Skin of body (tissue), 2 donors: ENCODE results near the gene ADORA1. TPM values are rescaled to one million over a fixed set of nuclear protein-coding genes. Genes with fewer than 3 reads are reported as not detected.

Source experiments
- DNase-seq: peaks from one replicate; lab custom pipeline; 2025; lab: John Stamatoyannopoulos, UW
- total RNA-seq: library from RNA; depleted of rRNA; stranded (reverse); fragments of >200 nt; gene quantifications from one replicate; pipeline ENCODE4 v1.2.3, GENCODE V29; 2014

The ADORA1 gene
- total RNA-seq, 1 donor from 2014 or later, result 1.1 TPM

- DNase-seq, result no peak
Observed at GRCh38 chr1:203121186-203122015, 6.1 kb upstream of the ADORA1 start.

DNA sequence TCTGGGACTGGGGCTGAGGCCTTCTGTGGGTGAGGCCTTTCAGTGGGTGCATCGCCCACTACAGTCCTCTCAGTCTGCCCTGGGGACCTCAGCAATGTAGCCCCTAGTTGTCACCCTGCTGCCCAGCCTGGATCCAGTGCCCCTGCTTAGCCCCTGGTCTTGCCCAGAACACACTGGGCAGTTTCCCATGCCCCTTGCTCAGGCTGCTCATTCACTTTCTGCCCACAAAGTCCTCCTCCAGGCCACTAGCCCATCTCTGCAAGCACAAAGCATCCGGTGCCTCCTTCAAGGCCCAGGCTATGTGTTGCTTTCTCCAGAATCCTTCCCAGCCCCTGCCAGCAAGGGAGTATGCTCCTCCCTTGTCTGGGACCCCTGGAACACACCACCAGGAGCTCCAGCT, 5.4 kb upstream of the ADORA1 start:
- DNase-seq, result no peak

GRCh38 chr1:203124011-203124410, 3.5 kb upstream of the ADORA1 start:
- no peak for DNase-seq

DNA sequence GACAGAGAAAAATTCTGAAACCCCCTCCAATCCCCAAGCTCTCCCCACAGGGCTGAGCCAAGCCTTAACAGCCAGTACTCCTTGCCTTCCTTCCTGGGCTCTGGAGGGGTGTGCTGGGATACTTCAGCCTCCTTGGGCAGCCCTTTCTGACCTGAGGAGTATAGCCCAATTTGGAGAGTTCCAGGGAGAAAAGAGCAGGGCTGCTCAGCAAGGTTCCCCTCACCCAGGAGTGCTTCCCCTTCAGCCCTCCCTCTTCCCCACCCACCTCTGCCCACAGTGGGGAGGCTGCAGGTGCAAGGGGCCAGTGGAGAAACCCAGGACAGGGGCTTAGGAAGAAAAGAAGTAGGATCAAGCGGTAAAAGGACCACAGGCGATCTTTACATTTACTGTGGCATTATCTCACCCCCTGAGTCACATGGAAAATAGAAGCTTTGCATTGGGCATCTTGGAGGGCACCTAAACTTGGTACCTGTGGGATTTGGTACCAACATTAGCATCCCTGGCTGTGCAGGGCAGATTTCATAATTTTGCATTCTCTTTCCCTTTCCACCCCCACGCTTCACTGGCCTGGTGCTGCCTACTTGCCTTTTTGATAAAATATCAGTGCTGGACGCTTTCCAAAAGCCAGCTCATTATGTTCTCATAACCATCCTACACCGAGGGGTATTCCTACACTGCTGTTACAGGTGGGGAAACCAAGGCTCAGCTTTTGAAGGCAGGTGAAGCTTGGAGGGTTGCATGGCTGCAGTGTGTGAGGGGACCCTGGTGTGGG, 2.8 kb upstream of the ADORA1 start:
- DNase-seq, result no peak

DNA sequence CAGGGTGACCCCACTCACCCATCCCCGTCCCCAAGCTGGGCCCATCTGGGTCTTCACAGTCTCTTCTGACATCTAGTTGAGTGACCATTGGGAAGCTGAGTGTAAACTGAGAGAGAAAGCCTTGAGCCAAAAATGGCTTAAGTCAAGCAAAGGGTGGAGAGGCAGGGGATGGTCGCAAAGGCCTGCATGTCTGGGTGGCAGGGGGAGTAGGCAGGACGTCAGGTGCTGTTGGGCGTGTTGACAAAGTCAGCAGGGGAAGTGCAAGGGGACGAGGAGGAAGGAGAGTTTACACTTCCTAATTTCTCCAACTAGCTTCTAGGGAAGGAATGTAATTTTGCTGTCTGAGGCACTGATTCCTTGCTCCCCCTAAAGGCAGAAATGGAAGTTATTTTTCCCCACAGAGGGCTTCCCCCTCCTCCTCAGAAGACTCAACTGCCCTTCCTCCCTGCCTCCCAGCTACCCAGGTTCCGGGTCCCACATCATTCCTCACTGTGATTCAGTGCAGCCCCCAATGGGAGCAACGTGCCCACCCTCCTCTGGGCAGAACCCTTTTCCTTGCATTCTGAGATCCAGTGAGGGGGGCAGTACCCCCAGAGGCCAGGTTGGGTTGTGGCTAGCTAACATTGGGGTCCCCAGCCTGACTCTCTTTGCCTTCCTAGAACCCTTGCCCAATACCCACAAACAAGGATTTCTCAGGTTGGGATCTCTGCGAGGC, 1.2 kb upstream of the ADORA1 start:
- DNase-seq, result peak; percentile 26

DNA sequence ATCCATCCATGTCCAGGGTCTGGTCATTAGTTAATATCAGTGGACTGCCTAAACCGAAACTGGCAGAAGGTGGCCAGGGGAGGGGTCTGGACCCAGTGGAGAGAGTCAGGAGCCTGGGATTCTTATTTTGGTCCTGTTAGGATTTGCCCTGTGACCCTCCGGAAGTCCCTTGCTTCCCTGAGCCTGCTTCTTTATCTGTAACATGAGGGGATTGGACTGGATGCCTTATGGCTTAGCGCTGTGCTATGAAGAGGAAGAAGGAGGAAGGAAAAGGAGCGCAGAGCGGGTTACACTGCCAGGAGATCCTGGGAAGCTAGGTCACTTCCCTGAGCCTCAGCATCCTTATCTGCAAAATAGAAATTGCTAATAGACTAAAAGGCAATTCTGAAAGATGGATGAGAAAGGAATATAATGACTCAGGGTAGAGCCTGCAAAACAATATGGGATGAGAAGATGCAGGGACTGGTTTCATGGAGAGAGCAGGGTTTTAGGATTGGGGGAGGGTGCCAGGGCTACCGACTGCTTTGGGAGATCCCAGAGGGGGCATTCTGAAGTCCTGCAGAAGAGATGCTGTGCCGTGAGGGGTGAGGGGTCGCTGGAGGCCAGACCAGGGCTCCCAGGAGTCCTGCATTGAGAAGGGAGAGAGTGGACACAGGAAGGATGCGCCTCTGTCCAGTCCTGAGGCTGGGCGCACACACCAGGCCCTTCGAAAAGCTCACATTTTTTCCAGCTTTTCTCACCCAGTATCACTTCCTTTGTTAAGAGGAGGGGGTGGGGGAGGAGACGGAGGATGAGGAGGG, 460 bp upstream of the ADORA1 start:
- DNase-seq, result no peak

DNA sequence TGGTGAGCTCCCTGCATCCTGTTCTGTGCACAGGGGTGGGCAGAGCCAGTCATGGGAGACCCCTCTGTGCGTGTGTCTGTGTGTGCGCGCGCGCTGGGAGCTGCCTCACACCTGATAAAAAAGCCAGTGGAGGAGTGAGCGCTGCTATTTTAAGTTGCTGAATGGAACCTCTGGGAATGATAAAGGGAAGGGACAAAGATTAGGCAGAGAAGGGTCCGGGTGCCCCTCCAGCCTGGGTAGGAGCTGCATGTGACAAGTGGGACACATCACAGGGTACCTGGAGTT, 847 bp downstream of the ADORA1 start:
- no peak for DNase-seq

GRCh38 chr1:203128716-203129500, 1.4 kb downstream of the ADORA1 start:
- DNase-seq, result no peak

- no peak for DNase-seq
Observed at GRCh38 chr1:203129501-203130231, 2.1 kb downstream of the ADORA1 start.

DNA sequence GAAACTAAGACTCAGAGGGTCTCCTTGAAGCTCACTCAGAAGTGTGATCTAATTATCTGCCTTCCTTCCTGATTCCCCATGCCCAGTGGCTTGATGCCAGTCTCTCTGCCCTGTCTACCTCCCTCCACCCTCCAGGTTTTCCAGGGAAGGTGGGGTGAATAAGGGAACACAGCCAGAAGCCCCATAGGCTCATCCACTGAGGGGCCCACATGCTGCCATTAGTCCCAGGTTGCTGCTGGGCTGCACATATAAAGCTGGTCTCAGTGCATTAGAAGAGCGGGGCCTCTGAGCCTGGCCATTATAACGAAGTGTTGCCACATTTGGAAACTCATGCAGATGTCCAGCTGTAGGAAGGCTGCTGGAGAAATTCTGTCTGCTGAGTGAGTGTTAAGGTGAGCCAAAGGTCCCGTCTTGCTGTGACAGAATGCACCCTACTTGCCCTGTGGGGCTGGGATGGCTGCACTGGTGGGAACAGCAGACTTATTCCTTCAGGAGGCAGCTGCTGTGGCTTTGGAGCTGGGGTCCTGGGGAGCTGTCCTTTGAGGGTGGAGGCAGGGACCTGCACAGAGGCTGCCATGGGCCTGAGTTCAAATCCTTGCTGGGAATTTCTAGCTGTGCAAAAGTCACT, 2.9 kb downstream of the ADORA1 start:
- DNase-seq, result no peak

GRCh38 chr1:203131548-203132200, 4.1 kb downstream of the ADORA1 start:
- no peak for DNase-seq

- DNase-seq, result no peak
Observed at GRCh38 chr1:203133970-203134725, 6.6 kb downstream of the ADORA1 start.

GRCh38 chr1:203135636-203136305, 8.2 kb downstream of the ADORA1 start:
- DNase-seq, result no peak

- no peak for DNase-seq
Observed at GRCh38 chr1:203136409-203137042, 9.0 kb downstream of the ADORA1 start.

- DNase-seq, result no peak
Observed at GRCh38 chr1:203137324-203137723, 9.8 kb downstream of the ADORA1 start.

DNA sequence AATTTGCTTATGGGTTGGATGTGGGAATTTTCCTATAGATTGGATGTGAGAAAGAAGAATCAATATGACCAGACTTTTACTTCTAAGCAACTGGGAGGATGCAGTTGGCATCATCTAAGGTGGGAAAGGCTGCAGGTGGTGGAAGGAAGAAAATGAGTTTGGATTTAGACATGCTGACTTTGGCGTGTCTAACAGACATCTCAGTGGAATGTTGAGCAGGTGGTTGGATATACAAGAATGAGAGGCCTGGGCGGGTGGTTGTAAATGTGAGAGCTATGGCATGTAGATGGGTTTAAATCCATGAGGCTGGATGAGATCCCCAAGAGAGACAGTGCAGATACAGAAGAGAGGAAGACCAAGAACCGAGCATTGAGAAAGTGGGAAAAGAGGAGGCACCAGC, 10.5 kb downstream of the ADORA1 start:
- DNase-seq, result no peak

DNA sequence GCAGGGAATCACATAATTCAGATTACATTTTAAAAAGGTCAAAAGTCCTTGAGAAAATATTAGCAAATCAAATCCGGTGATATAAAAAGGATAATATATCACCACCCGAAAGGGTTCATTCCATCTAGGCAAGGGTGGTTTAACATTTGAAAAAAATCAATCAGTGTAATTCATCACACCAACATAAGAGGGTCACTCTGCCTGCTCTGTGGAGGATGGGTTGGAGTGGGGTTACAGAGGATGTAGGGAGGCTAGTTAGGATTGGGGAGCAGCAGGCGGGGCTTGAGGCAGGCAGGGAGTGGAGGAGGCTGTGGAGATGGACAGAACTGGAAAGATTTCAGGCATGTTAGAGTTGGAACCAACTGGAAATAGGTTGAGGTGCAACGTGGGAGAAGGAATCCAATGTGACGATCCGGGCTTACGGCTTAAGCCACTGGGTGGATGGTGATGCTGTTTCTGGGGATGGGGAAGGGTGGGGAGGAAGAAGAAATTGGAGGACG, 12.5 kb downstream of the ADORA1 start:
- DNase-seq, result no peak
